Smooth muscle cell (in vitro differentiated cells): Measurements from ENCODE around the gene CD70. TPM values are rescaled to one million over a fixed set of nuclear protein-coding genes. Genes with fewer than 3 reads are reported as not detected.
A peak's percentile ranks its signal among the peaks of the same experiment; 100 is the strongest.

ENCODE experiments used
- DNase-seq: peaks from one replicate; lab custom pipeline; 2025; ENCODE audit not compliant: unreplicated experiment; lab: John Stamatoyannopoulos, UW
- H2AFZ ChIP-seq: fragments of 200-600 bp; sonication (generic); 2 replicates; pipeline ENCODE4 v1.6.0; 2016; ENCODE audit warnings: antibody characterized with exemption, low read depth, mild to moderate bottlenecking
- H3F3A ChIP-seq: fragments of 200-600 bp; sonication (generic); 2 replicates; pipeline ENCODE4 v1.6.0; 2017; ENCODE audit warnings: antibody characterized with exemption, low read depth
- H3K27ac ChIP-seq: fragments of 200-600 bp; sonication (generic); 2 replicates; pipeline ENCODE4 v1.5.1; 2016; ENCODE audit warnings: low read depth, mild to moderate bottlenecking
- H3K27me3 ChIP-seq: fragments of 200-600 bp; sonication (generic); 2 replicates; pipeline ENCODE4 v1.6.1; 2016; ENCODE audit warnings: low read depth, mild to moderate bottlenecking
- H3K36me3 ChIP-seq: fragments of 200-600 bp; sonication (generic); 2 replicates; pipeline ENCODE4 v1.5.1; 2016; ENCODE audit warnings: low read depth
- H3K4me1 ChIP-seq: fragments of 200-600 bp; sonication (generic); 2 replicates; pipeline ENCODE4 v1.5.1; 2016; ENCODE audit warnings: low read depth
- H3K4me2 ChIP-seq: fragments of 200-600 bp; sonication (generic); 2 replicates; pipeline ENCODE4 v1.6.0; 2016; ENCODE audit warnings: mild to moderate bottlenecking
- H3K4me3 ChIP-seq: fragments of 200-600 bp; sonication (generic); 2 replicates; pipeline ENCODE4 v1.5.1; 2016; ENCODE audit warnings: mild to moderate bottlenecking
- H3K79me2 ChIP-seq: fragments of 200-600 bp; sonication (generic); 2 replicates; pipeline ENCODE4 v1.6.0; 2016; ENCODE audit warnings: low read depth, mild to moderate bottlenecking
- H3K9ac ChIP-seq: fragments of 200-600 bp; sonication (generic); 2 replicates; pipeline ENCODE4 v1.6.0; 2016; ENCODE audit warnings: low read depth
- H3K9me3 ChIP-seq: fragments of 200-600 bp; sonication (generic); replicated peaks from 2 replicates; pipeline ENCODE4 v1.5.1; 2016; ENCODE audit warnings: low read depth
- H4K20me1 ChIP-seq: fragments of 200-600 bp; sonication (generic); 2 replicates; pipeline ENCODE4 v1.6.0; 2016; ENCODE audit warnings: low read depth
- CTCF ChIP-seq: fragments of 200-600 bp; sonication (generic); IDR thresholded peaks from 2 replicates; pipeline ENCODE4 v1.5.1; 2017; ENCODE audit warnings: borderline replicate concordance, mild to moderate bottlenecking, antibody characterized with exemption; ENCODE audit not compliant: insufficient read depth, poor library complexity, severe bottlenecking
- WGBS: methylation state at CpG from one replicate; pipeline ENCODE4 v1.1.7; 2016; ENCODE audit warnings: low lambda C conversion rate; 5-methylcytosine and 5-hydroxymethylcytosine counted together
- polyA plus RNA-seq: library from polyadenylated mRNA; unstranded; fragments of >200 nt; fragmentation: Nextera tagmentation; extraction: Ambion mirVana; gene quantifications from 2 replicates; pipeline ENCODE4 v1.2.1, GENCODE V29; 2016
- total RNA-seq: library from RNA; depleted of rRNA; stranded (reverse); fragments of >200 nt; gene quantifications from 2 replicates; pipeline ENCODE4 v1.2.3, GENCODE V29; 2014

CD70 gene
- total and polyA plus RNA-seq, 2 experiments from 2014 or later, result 0.54 TPM; not detected in 1

- H3K4me1 ChIP-seq, result no peaks in the 10 kb centered on the region
- no peak for TF ChIP-seq CTCF
- WGBS, result 85% methylated on average over 7 of the region's 7 CpGs
- H3K27ac ChIP-seq, result no peak overlapping the region
- H3K9ac ChIP-seq, result no peak overlapping the region
- no peaks in the 10 kb centered on the region for H3F3A ChIP-seq
- H3K9me3 ChIP-seq, result no peaks in the 10 kb centered on the region
- DNase-seq, result no peak
- no peak overlapping the region for H3K4me2 ChIP-seq
- H3K36me3 ChIP-seq, result no peaks in the 10 kb centered on the region
- no peaks in the 10 kb centered on the region for H3K79me2 ChIP-seq
- no peak overlapping the region for H3K4me3 ChIP-seq
- H2AFZ ChIP-seq, result no peak overlapping the region
- peaks cover 21% of the 10 kb centered on the region for H3K27me3 ChIP-seq
- H4K20me1 ChIP-seq, result no peaks in the 10 kb centered on the region
Measured at GRCh38 chr19:6596621-6597020, 5.7 kb upstream of the CD70 start.

GRCh38 chr19:6593651-6594416 is 2.9 kb upstream of the CD70 start:
- WGBS, result 74% methylated on average over 11 of the region's 11 CpGs

GRCh38 chr19:6590258-6590826 is 608 bp downstream of the CD70 start:
- H3F3A ChIP-seq, result no peaks in the 10 kb centered on the region
- DNase-seq, result no peak
- under 1% methylated on average over 31 of the region's 31 CpGs for WGBS
- no peak overlapping the region for H3K4me3 ChIP-seq
- H3K36me3 ChIP-seq, result no peaks in the 10 kb centered on the region
- no peak overlapping the region for H3K9ac ChIP-seq
- H3K27me3 ChIP-seq, result peaks cover 84% of the 10 kb centered on the region
- H3K79me2 ChIP-seq, result no peaks in the 10 kb centered on the region
- H4K20me1 ChIP-seq, result no peaks in the 10 kb centered on the region
- no peak overlapping the region for H2AFZ ChIP-seq
- peak overlapping the region; percentile 65 for H3K4me2 ChIP-seq
- H3K9me3 ChIP-seq, result no peaks in the 10 kb centered on the region
- TF ChIP-seq CTCF, result no peak
- no peak overlapping the region for H3K27ac ChIP-seq
- peaks cover 6% of the 10 kb centered on the region for H3K4me1 ChIP-seq

More at GRCh38 chr19:6593651-6594416, 2.9 kb upstream of the CD70 start:
- no peaks in the 10 kb centered on the region for H4K20me1 ChIP-seq
- H3K79me2 ChIP-seq, result no peaks in the 10 kb centered on the region
- no peaks in the 10 kb centered on the region for H3K9me3 ChIP-seq
- H3K27ac ChIP-seq, result no peak overlapping the region
- no peak overlapping the region for H3K4me3 ChIP-seq
- peaks cover 6% of the 10 kb centered on the region for H3K4me1 ChIP-seq
- no peak overlapping the region for H3K4me2 ChIP-seq
- H3K36me3 ChIP-seq, result no peaks in the 10 kb centered on the region
- H3F3A ChIP-seq, result no peaks in the 10 kb centered on the region
- H3K27me3 ChIP-seq, result peaks cover 49% of the 10 kb centered on the region
- TF ChIP-seq CTCF, result no peak
- DNase-seq, result no peak
- H2AFZ ChIP-seq, result no peak overlapping the region
- no peak overlapping the region for H3K9ac ChIP-seq
